HK-2 (cell line): ENCODE measurements around the gene OTUD5.

Experiments used
- DNase-seq: peaks from one replicate; pipeline ENCODE4 v3.0.0-alpha.2; 2018; ENCODE audit not compliant: unreplicated experiment

OTUD5 gene

DNA sequence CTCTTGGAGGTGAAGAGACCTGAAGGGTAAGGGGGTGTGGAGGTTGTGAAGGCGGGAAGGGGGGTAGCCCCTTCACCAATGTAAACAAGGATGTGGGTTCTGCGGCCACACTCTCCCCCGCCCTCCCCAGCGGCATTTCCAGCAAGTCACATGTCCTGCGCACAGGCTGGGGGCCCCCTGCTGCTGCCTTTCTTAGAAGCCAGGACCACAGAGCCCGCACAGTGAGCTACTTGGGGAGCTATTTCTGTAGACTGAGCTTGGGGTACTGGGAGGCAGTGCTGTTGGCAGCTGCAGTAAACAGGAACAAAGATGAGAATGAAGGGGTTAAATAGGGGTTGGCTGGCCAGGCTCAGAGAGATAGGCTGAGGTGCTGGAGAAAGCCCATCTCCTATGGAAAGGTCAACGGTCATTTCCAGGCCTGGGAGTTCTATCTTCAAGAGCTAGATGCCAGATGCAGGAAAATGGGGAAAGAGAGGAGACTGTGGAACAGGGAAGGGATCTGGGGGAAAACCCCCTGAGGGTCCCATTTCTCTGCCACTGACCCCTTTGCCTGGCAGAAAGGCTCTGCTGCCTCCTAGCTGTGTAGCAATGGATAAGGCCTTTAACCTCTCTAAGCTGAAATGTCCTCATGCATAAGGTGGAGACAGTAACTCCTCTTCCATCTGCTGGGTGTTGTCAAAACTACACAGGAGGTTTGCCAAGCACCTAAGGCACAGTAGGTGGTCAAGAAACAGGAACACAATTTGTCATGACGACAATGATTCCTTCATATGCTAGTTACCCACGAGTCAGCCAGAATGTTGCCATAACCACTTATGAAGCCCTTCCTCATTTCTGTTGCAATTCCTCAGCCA lies 20.1 kb downstream of the OTUD5 start:
- DNase-seq: no peak

DNA sequence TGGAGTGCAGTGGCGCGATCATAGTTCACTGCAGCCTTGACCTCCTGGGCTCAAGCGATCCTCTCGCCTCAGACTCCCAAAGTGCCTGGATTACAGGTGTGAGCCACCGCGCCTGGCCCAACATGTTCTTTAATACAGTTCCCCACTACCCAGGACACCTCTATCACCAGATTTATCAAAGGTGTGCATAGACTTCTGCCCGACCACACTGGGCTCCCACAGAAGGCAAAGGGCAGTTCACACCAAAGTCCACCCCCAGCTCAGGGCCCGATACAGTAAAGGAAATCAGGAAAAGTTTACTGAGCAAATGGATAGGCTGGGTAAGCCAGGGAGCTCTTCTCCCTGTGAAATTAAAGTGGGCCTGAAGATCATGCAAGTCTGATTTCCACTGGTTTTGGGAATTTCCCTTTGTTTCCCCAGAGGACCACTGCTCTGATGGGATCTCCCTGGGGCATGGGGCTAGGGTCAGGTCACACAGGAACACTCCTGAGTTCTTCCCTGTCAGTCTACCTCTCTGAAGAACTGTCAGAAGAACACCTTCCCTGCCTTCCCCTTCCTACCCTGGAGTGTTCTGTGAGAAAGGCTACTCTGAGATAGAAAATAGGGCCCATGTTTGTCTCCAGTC lies 20.9 kb downstream of the OTUD5 start:
- DNase-seq: no peak

DNA sequence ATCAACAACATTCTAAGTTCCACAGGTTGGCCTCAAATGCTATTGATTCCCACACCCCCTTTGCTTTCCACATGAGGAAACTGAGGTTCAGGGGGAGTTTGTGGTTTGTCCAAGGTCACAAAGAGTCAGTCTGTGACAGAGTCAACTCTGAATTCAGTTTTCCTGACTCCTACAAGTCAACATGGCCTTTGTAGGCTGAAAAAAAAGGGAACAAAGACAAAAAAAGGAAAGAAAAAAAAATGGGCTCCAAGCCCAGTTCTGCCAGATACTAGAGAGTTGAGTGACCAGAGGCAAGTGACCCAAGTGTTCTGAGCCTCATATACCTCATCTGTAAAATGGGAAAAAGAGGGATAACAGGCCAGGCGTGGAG lies 22.1 kb downstream of the OTUD5 start:
- no peak for DNase-seq

DNA sequence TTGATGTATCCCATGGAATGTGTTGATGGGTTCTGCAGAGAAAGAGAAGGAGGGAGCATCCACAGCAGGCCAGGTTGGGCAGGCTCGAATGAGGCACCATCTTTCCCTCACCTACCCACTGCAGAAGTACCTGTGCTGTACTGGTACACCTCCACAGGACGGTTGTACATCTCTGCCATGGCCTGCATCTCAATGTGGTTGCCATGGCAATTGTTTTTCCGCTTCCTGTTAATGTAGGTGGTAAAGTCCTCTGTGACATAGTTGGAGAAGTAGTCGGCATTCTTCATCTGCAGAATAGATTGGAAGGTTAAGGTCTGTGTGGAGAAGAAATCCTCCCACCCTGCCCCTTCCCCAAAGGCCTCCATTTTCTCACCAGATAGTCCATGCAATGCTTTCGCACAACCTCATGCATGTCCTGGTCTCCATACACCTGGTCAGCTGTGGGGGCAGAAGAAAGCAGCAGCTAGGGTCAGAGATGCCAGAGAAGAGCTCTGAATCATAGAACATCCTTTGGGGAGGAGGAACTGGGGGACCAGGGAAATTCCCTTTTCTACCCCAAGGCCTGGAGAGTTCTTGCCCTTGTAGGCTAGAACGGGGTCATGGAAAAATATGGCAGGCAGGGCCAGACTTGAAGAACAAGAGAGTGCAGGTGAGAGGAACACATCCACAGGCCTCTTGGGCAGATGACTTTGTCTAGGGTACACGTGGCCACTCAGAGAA lies 22.7 kb downstream of the OTUD5 start:
- DNase-seq: no peak

DNA sequence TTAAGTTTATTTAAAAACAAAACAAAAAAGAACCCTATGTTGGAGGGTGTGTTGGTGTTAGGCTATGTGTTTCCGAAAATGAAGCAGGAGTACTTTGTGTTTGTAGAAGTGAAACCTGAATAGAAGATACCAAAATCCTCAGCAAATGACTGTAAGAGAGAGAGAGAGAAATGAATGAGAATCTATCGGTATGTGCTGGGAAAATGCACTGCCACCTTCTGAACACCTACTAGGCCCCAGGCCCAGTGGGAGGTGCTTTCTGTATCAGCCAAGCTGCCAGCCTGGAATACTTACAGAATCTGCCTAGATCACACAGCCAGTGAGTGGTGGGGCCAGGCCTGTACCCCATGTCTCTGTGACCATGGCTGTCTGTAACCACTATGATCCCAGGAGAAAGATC lies 23.6 kb downstream of the OTUD5 start:
- no peak for DNase-seq

DNA sequence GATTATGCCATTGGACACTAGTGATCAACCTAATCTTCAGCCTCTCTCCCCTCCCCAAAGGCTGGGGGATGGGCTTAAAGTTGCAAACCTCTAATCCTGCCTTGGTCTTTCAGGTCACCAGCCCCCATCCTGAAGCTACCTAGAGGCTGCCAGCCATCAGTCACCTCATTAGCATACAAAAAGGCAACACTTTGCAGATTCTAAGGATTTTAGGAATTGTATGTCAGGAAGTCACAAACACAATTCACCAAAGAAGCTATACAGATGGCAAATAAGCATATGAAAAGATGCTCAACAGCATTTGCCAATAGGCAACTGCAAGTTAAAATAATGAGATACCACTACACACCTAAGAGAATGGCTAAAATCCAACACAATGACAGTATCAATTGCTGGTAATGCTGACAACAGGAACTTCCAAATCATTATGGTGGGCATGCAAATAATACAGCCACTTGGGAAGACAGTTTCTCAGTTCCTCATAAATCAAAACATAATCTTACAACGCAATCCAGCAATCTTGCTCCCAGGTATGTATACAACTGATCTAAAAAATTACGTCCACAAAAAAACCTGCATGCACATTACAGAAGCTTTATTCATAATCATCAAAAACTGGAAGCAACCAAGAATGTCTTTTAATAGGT lies 29.5 kb downstream of the OTUD5 start:
- no peak for DNase-seq

DNA sequence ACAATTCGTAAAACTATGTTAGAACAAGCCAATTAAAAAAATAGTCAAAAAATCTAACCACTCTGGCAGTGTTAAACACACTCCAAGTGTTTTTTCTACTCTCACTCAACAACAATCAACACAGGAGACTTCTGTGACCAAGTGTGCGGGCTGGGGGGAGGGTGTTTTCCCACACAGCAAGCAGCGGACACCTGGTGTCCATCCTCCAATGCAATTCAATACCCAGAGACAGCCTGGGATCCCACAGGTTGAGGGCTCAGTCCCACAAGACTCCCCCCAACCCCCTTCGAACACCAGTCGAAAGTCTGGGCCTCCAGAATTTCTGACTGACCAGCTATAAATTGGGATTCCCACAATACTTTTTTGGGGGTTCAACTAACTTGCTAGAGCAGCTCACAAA lies 30.3 kb downstream of the OTUD5 start:
- DNase-seq: no peak

DNA sequence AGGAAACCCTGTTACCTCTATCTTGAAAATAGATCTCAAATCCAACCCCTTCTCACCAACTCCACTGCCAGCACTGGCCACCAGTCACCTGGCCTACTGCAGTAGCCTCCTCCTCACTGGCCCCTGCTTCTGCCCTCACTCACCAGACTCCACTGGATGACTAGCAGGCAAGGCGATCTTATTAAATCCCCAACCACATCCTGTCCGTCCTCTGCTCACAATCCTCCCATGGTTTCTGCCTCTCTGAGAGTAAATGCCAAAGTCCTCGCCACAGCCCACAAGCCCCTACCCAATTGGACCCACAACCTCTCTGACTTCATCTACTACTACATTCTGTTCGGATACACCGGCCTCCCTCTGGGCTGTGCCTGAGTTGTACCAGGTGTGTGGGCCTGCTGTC lies 33.1 kb downstream of the OTUD5 start:
- DNase-seq: no peak

DNA sequence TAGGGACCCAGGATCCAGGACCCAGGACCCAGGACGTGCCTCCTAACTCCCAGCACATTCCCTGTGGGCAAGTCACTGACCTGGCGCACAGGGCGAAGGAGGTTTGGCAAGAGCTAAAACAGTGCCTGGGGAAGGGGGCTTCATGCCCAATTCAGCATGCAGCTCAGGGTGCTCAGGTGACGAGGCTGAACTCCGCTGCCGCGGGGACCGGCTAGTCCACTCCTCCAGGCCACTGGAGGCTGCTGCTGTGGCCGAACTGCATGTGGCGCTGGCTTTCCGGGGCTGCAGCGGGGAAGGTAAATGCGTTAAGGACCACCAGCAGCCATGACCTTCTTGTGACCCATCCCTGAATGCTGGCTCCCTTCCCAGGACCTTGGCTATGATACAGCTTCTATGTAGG lies 33.6 kb downstream of the OTUD5 start:
- DNase-seq: no peak

DNA sequence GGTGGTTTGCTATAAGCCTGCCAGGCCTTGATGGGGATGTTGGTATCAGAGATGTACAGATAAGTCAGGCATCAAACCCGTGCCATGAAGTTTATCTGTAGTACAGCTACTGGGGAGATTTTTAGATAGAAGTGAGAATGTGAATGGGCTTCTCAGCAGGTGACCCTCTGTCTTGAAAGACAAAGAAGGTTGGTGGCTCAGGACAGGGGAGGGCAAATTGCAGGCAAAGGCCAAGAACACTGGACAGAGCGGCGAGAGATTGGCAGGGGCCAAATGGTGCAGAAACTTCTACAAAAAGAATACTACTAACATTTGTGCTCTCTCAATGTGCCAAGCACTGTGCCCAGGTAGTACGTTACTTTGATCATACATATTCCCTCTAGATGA lies 36.7 kb downstream of the OTUD5 start:
- no peak for DNase-seq

DNA sequence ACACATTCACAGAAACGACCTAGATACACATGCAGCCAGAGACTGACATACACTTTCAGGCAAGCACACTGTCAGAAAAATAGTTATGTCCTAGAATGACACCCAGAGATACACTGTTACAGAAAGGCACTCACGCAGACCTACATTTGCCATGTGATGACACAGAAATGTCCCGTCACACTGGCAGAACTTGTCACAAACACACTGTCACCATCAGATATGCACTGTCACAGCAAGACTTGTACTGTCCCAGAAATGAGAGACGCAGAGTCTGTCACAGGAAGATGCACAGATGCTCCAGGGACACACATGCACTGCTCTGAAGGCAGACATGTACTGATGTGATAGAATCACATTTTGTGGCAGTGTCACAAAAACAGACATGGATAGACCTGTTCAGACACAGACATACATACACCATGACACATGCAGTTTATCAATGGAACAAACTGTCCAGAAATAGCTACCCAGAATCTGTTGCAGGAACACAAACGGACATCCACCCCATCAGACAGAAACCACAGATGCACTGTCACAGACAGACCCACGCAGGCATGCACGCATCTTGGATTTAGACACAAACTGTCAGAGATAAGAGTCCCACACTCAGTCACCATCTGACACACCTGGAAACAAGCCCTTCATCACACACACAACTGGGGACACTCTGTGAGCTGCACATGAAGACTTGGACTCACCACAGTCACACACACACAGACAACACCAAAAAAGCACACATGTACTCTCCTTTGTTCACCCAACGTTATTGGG lies 37.3 kb downstream of the OTUD5 start:
- DNase-seq: no peak

DNA sequence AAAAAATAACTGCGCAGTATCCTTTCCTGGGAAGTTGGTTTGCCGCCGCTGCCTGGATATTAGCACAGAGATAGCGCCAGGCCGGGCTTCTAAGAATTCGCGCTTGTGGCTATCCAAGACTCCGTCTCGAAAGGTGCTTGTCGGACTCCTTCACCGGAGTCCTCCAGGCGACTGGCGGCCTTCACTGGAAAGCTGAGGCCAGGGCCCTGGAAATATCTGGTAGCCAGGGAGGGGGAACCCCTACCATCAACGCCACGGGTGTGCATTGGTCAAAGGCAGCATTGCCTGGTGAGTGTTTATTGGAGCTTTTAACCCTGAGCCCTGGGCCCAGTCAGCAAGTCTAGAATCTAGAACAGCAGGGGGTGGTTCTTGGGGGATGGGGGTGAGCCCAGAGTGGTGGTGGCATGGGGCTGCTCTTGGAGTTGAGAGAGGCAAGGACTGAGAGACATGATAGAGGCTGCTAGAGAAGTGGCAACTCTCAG lies 38.0 kb downstream of the OTUD5 start:
- no peak for DNase-seq

DNA sequence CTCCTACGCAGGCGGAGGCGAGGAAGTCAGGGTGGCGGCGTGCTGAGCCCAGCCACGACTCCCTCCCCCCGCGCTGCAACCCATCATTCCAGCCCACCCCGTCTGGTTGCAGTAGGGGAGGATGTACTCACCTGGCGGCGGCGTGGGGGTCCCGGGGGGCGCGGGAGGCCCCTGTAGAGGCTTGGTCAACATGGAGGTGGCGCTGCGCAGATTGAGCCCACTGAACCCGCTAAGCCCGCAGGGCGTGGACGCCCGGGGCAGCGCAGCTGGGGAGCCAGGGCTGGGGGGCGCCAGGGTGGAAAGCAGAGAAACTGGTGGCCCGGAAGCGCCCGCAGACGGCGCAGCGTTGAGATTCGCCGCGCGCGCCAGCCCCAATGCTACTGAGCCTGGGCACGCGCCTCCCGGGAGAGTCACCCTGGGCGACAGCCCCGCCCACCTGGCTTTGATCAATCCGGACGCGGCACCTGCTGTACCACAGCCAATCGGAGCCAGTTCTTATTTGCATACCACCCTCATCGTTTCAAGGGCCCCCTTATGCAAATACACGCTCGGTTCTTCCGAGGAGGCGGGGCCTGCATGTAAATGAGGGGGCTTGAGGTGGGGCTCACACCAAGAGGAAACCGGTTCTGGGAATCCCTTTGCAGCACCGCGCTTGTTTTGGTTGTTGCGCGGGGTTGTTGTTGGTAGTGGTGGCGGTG lies 38.6 kb downstream of the OTUD5 start, which contains the start of gene PIM2:
Gene PIM2, minus strand, starts transcription at position 382 of the 698 bp plus-strand sequence. Its CDS starts 190 bp downstream, at position 192.
- DNase-seq: peak; percentile 91

DNA sequence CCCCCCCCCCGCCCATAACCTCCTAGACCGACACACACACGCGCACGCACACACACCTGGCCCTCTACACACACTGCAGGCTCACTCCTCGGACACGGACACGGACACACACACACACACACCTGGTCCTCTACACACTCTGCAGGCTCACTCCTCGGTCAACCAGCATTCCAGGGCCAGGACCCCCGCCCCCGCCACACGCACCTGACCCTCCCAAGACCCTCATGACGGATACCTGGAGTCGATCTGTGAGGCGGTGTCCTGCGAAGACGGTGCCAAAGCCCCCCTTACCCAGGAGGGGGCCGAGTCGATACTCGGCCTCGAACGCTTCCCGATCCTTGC lies 39.1 kb downstream of the OTUD5 start:
- DNase-seq: peak; percentile 32

DNA sequence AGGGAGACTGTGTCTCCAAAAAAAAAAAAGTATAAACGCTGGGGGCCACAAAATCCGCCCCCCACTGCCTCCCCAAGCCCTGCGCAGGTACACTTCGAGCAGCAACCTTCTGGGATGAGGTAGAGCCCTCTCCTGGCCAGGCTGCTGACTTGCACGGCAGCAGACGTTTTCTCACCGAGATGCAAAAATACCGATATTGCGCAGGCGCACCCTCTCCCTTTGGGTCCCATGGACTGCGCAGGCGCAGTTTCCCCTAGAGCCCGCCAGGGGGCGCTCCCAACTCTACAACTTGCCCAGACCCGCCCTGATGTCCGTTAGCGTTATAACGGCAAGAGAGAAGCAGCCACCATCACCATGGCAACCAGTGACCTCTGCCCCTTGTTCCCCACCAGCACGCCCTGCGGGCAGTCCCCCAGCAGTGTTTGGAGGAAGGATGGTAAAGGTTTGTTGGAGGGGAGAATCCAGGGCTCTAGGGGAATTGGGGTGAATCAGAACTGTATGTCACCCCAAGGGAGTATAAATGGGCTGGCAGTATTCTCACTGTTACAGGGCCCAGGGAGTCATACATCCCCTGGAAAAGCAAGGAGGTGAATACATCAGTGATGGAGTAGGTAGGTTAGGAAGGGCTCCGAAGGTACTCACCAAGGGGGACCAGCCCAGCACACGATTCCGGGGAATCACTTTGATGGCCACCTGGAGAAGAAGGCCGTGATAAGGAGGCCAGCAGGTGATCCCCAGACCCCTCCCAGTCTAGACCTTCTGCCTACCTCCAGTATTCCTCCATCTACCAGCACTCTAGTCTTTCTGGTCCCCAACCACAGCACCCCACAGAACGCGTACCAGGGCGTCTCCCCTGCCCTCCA lies 40.0 kb downstream of the OTUD5 start:
- DNase-seq: peak; percentile 90

DNA sequence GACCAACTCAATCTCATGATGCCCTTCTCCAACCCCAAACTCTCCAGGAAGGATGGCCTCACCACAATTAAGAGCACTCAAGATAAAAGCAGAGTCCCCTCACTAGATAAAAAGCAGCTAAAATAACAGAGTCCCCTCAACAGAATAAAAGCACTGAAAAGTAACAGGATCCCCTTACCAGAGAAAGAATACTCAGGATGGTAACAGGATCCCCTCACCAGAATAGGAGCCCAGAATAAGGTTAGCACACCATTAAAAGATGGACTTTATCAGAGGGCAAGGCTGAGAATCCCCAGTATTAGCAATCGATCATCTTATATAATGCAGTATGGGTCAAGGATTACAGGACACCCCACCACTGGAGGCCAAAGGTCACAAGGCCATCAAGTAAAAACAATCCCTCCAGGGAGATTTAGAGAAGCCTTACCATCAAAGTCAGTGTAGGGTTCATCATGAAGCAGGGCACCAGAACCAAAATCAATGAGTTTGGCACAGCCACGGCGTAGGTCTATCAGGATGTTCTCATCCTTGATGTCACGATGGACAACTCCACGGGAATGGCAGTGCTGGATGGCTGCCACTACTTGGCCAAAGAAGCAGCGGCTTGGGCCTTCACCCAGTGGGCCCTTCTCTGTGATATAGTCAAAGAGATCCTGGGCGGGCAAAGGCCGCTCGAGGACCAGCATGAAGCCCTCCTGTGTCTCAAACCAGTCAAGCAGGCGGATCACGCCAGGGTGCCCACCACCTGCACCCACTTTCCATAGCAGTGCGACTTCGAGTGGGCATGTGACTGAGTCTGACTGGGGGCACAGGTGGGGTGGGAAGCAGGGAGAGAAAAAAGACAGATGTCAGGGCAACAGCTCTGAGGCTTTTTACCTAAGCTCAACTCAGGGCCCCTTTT lies 42.6 kb downstream of the OTUD5 start:
- no peak for DNase-seq

DNA sequence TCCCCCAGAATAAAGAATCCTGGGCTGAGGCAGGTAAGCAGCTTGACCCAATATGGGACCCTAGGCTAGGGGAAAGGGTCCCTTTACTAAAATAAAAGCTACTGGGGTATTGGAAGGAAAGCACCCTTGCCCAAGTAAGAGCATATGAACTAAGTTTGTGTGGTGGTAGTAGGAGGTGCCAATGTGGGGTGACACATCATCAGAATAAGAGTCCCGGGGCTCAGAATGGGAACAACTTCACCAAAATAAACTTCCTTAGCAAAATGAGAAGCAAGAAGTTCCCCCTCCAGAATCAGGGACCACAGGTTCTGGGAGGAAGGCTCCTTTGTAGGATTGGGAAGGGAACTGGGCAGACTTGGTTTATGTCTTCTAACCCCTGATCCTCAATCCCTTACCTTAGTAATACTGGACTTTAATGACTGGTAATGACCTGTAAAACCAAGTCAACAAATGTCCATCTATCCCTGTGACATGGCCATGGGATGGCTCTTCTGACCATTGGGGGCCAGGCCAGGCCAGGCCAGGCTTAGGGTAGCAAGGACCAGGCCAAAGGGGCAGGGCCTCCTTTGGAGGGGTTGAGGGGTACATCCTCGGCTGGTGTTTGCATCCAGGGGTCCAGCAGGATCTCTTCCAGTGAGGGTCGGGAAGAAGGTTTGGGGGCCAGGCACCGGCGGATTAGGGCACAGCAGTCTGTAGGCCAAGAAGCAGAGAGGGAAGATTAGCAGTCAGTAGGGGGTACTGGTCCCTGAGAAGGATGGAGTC lies 43.6 kb downstream of the OTUD5 start:
- DNase-seq: no peak
